Measurements from ENCODE around the gene TENM3.
"Not testable (repeated sequence)": the region's sequence is repeated elsewhere in the genome, so short reads cannot be mapped to it uniquely, and the experiment has no call there.

TENM3 gene

GRCh38 chr4:182228991-182229577 is 14.1 kb upstream of the TENM3 start:
- no peak for DNase-seq

- DNase-seq: no peak
These were observed 12.9 kb upstream of the TENM3 start for GRCh38 chr4:182230256-182230655.

GRCh38 chr4:182231080-182231479 is 12.1 kb upstream of the TENM3 start:
- no peak for DNase-seq

- no peak for DNase-seq
These were observed 11.7 kb upstream of the TENM3 start for GRCh38 chr4:182231496-182231895.

GRCh38 chr4:182233310-182234090 is 9.7 kb upstream of the TENM3 start:
- DNase-seq: no peak

- no peak for DNase-seq
These were observed 8.0 kb upstream of the TENM3 start for GRCh38 chr4:182235021-182235795.

GRCh38 chr4:182236186-182236585 is 7.0 kb upstream of the TENM3 start:
- no peak for DNase-seq

GRCh38 chr4:182237010-182237409 is 6.2 kb upstream of the TENM3 start:
- DNase-seq: not testable (repeated sequence)

- no peak for DNase-seq
These were observed 4.8 kb upstream of the TENM3 start for GRCh38 chr4:182238355-182238931.

GRCh38 chr4:182240161-182241130 is 2.8 kb upstream of the TENM3 start:
- DNase-seq: no peak

GRCh38 chr4:182242260-182242659 is 942 bp upstream of the TENM3 start:
- DNase-seq: not testable (repeated sequence)

- DNase-seq: no peak
These were observed 415 bp upstream of the TENM3 start for GRCh38 chr4:182242787-182243186.

- DNase-seq: no peak
These were observed 1.8 kb downstream of the TENM3 start for GRCh38 chr4:182245041-182245440.

GRCh38 chr4:182245541-182246215 is 2.5 kb downstream of the TENM3 start:
- DNase-seq: no peak

- DNase-seq: no peak
These were observed 3.4 kb downstream of the TENM3 start for GRCh38 chr4:182246401-182247205.

- no peak for DNase-seq
These were observed 5.1 kb downstream of the TENM3 start for GRCh38 chr4:182248295-182248694.

GRCh38 chr4:182250446-182250845 is 7.2 kb downstream of the TENM3 start:
- DNase-seq: no peak

- no peak for DNase-seq
These were observed 7.9 kb downstream of the TENM3 start for GRCh38 chr4:182251116-182251515.

GRCh38 chr4:182252220-182252619 is 9.0 kb downstream of the TENM3 start:
- no peak for DNase-seq

GRCh38 chr4:182254026-182254780 is 11.0 kb downstream of the TENM3 start:
- DNase-seq: no peak
